Bronchial epithelial cell (primary cell): Measurements from ENCODE around the gene AAK1. TPM values are rescaled to one million over a fixed set of nuclear protein-coding genes. Genes with fewer than 3 reads are reported as not detected.

Experiments
- DNase-seq: peaks from one replicate; pipeline ENCODE4 v3.0.0-alpha.2; 2010; ENCODE audit warnings: low read depth
- FAIRE-seq: peaks from 2 replicates; lab custom pipeline; 2011; peaks lifted over from hg19 to GRCh38; lab: Jason Lieb, UNC
- H3K27me3 ChIP-seq: 2 replicates; pipeline ENCODE4 v1.5.1; 2011; ENCODE audit warnings: low read length; ENCODE audit not compliant: control insufficient read depth, insufficient read depth
- H3K36me3 ChIP-seq: 2 replicates; pipeline ENCODE4 v1.5.1; 2011; ENCODE audit warnings: low read length; ENCODE audit not compliant: control insufficient read depth, insufficient read depth
- H3K4me3 ChIP-seq: 2 replicates; pipeline ENCODE4 v1.5.1; 2011; ENCODE audit warnings: mild to moderate bottlenecking, low read depth, low read length, control low read depth
- CTCF ChIP-seq: IDR thresholded peaks from 2 replicates; pipeline ENCODE4 v1.5.1; 2011; ENCODE audit warnings: mild to moderate bottlenecking, moderate library complexity, low read length, control low read depth, inconsistent platforms; ENCODE audit not compliant: insufficient read depth, severe bottlenecking
- total RNA-seq: library from RNA; depleted of rRNA; stranded (reverse); fragments of >200 nt; gene quantifications from 2 replicates; pipeline ENCODE4 v1.2.1, GENCODE V29; 2014

The AAK1 gene
- total RNA-seq, 1 donor from 2014 or later = 17.9 TPM

- Histone ChIP-seq H3K36me3 (no peaks in the 10 kb centered on the region), H3K27me3 (no peaks in the 10 kb centered on the region), H3K4me3 (no peak overlapping the region)
- no peak for TF ChIP-seq CTCF
- FAIRE-seq = no peak
- no peak for DNase-seq
Measured at GRCh38 chr2:69584127-69584889, 59.2 kb downstream of the AAK1 start.

GRCh38 chr2:69583321-69583833 lies 60.2 kb downstream of the AAK1 start:
- FAIRE-seq (no peak), DNase-seq (no peak)
- Histone ChIP-seq H3K36me3 (no peaks in the 10 kb centered on the region), H3K27me3 (no peaks in the 10 kb centered on the region), H3K4me3 (no peak overlapping the region)
- no peak for TF ChIP-seq CTCF

GRCh38 chr2:69582582-69583176 lies 60.9 kb downstream of the AAK1 start:
- TF ChIP-seq CTCF = no peak
- Histone ChIP-seq H3K36me3 (no peaks in the 10 kb centered on the region), H3K4me3 (no peak overlapping the region), H3K27me3 (no peaks in the 10 kb centered on the region)
- FAIRE-seq = no peak
- no peak for DNase-seq

GRCh38 chr2:69581774-69582581 lies 61.6 kb downstream of the AAK1 start:
- DNase-seq = peak; percentile 64
- FAIRE-seq = no peak
- no peak overlapping the region for H3K4me3 ChIP-seq
- H3K36me3 ChIP-seq = no peaks in the 10 kb centered on the region
- TF ChIP-seq CTCF = no peak
- H3K27me3 ChIP-seq = no peaks in the 10 kb centered on the region

- H3K4me3 ChIP-seq = no peak overlapping the region
- FAIRE-seq (no peak), DNase-seq (no peak)
- H3K27me3 ChIP-seq = no peaks in the 10 kb centered on the region
- TF ChIP-seq CTCF = no peak
- no peaks in the 10 kb centered on the region for H3K36me3 ChIP-seq
Measured at GRCh38 chr2:69580486-69580885, 63.1 kb downstream of the AAK1 start.
